Stimulated activated effector memory CD8-positive, alpha-beta T cell treated with anti-CD3 and anti-CD28 coated beads, Interleukin-12 subunit alpha, Interleukin-12 subunit beta, amount 100 ng/mL, for 72 hours (primary cell): Measurements from ENCODE around the gene PUS10.
"Not testable (repeated sequence)": the region's sequence is repeated elsewhere in the genome, so short reads cannot be mapped to it uniquely, and the experiment has no call there.

Source experiments
- ATAC-seq: fragments of 150-1000 bp; cut with Tn5 transposase; 2 replicates; pipeline ENCODE4 v1.10.0; 2021
- DNase-seq, 2 donors: peaks; one replicate each; pipeline ENCODE4 v3.0.0; 2021 to 2022; ENCODE audit warnings: low spot score in 2 of 2
- H3K27ac Mint-ChIP-seq: one replicate; pipeline ENCODE4 v1.8.0; 2022; ENCODE audit warnings: mild to moderate bottlenecking, mixed read lengths
- H3K36me3 Mint-ChIP-seq: one replicate; pipeline ENCODE4 v1.8.0; 2022; ENCODE audit warnings: mild to moderate bottlenecking, mixed read lengths
- H3K4me1 Mint-ChIP-seq: one replicate; pipeline ENCODE4 v1.8.0; 2022; ENCODE audit warnings: mixed read lengths
- H3K4me3 Mint-ChIP-seq: one replicate; pipeline ENCODE4 v1.8.0; 2022; ENCODE audit warnings: mild to moderate bottlenecking, mixed read lengths
- H3K9me3 Mint-ChIP-seq: one replicate; pipeline ENCODE4 v1.8.0; 2022; ENCODE audit warnings: mixed read lengths

Gene PUS10

GRCh38 chr2:61018318-61018755 lies 282 bp upstream of the PUS10 start:
- DNase-seq, result no peak
- Mint-ChIP-seq H3K4me3 (peak overlapping the region; percentile 93), H3K9me3 (no peaks in the 10 kb centered on the region), H3K27ac (peak overlapping the region; percentile 93), H3K36me3 (peaks cover 9% of the 10 kb centered on the region), H3K4me1 (peaks cover 22% of the 10 kb centered on the region)
- ATAC-seq, result no peak

- Mint-ChIP-seq H3K4me1 (peaks cover 16% of the 10 kb centered on the region), H3K27ac (peak overlapping the region; percentile 93), H3K36me3 (peaks cover 18% of the 10 kb centered on the region), H3K9me3 (no peaks in the 10 kb centered on the region), H3K4me3 (peak overlapping the region; percentile 93)
- ATAC-seq (peak; percentile 80), DNase-seq (peak; percentile 51 to 91)
Measured at GRCh38 chr2:61017003-61017555, 976 bp downstream of the PUS10 start.

GRCh38 chr2:61016392-61017002 lies 1.6 kb downstream of the PUS10 start:
- Mint-ChIP-seq H3K36me3 (peaks cover 18% of the 10 kb centered on the region), H3K9me3 (no peaks in the 10 kb centered on the region), H3K4me1 (peaks cover 10% of the 10 kb centered on the region), H3K27ac (peak overlapping the region; percentile 93), H3K4me3 (peak overlapping the region; percentile 93)
- ATAC-seq, result peak; percentile 72
- DNase-seq, result no peak

- no peaks in the 10 kb centered on the region for H3K9me3 Mint-ChIP-seq
- H3K36me3 Mint-ChIP-seq, result peaks cover 18% of the 10 kb centered on the region
- peak overlapping the region; percentile 93 for H3K27ac Mint-ChIP-seq
- peaks cover 10% of the 10 kb centered on the region for H3K4me1 Mint-ChIP-seq
- ATAC-seq (no peak), DNase-seq (no peak)
- H3K4me3 Mint-ChIP-seq, result peak overlapping the region; percentile 93
Measured at GRCh38 chr2:61015976-61016375, 2.1 kb downstream of the PUS10 start.

- Mint-ChIP-seq H3K27ac (no peak overlapping the region), H3K4me3 (peak overlapping the region; percentile 93), H3K4me1 (peaks cover 10% of the 10 kb centered on the region), H3K36me3 (peaks cover 12% of the 10 kb centered on the region), H3K9me3 (no peaks in the 10 kb centered on the region)
- no peak for DNase-seq
- no peak for ATAC-seq
Measured at GRCh38 chr2:61014763-61015162, 3.3 kb downstream of the PUS10 start.

- H3K27ac Mint-ChIP-seq, result peak overlapping the region; percentile 61
- no peak overlapping the region for H3K4me3 Mint-ChIP-seq
- DNase-seq, result no peak
- ATAC-seq, result no peak
- peaks cover 10% of the 10 kb centered on the region for H3K4me1 Mint-ChIP-seq
- H3K36me3 Mint-ChIP-seq, result peaks cover 9% of the 10 kb centered on the region
- no peaks in the 10 kb centered on the region for H3K9me3 Mint-ChIP-seq
Measured at GRCh38 chr2:61013382-61013781, 4.7 kb downstream of the PUS10 start.

- not testable (repeated sequence) for DNase-seq, H3K4me1 Mint-ChIP-seq, H3K27ac Mint-ChIP-seq, H3K4me3 Mint-ChIP-seq, ATAC-seq, H3K9me3 Mint-ChIP-seq
- peaks cover 16% of the 10 kb centered on the region for H3K36me3 Mint-ChIP-seq
Measured at GRCh38 chr2:61012303-61012702, 5.8 kb downstream of the PUS10 start.

GRCh38 chr2:61011678-61012077 lies 6.4 kb downstream of the PUS10 start:
- no peaks in the 10 kb centered on the region for H3K9me3 Mint-ChIP-seq
- ATAC-seq, result no peak
- DNase-seq, result no peak
- H3K4me3 Mint-ChIP-seq, result no peak overlapping the region
- no peak overlapping the region for H3K27ac Mint-ChIP-seq
- H3K4me1 Mint-ChIP-seq, result peaks cover 6% of the 10 kb centered on the region
- peaks cover 16% of the 10 kb centered on the region for H3K36me3 Mint-ChIP-seq

- H3K4me3 Mint-ChIP-seq, result no peak overlapping the region
- ATAC-seq (no peak), DNase-seq (no peak)
- peaks cover 16% of the 10 kb centered on the region for H3K36me3 Mint-ChIP-seq
- H3K9me3 Mint-ChIP-seq, result no peaks in the 10 kb centered on the region
- no peaks in the 10 kb centered on the region for H3K4me1 Mint-ChIP-seq
- H3K27ac Mint-ChIP-seq, result no peak overlapping the region
Measured at GRCh38 chr2:61009355-61009754, 8.7 kb downstream of the PUS10 start.

GRCh38 chr2:61006486-61007105 lies 11.5 kb downstream of the PUS10 start:
- DNase-seq (no peak), ATAC-seq (no peak)
- no peak overlapping the region for H3K27ac Mint-ChIP-seq
- no peaks in the 10 kb centered on the region for H3K4me1 Mint-ChIP-seq
- H3K36me3 Mint-ChIP-seq, result peaks cover 7% of the 10 kb centered on the region
- no peak overlapping the region for H3K4me3 Mint-ChIP-seq
- H3K9me3 Mint-ChIP-seq, result no peaks in the 10 kb centered on the region

- Mint-ChIP-seq H3K4me3 (no peak overlapping the region), H3K4me1 (no peaks in the 10 kb centered on the region), H3K9me3 (no peaks in the 10 kb centered on the region), H3K36me3 (peaks cover 7% of the 10 kb centered on the region), H3K27ac (no peak overlapping the region)
- ATAC-seq, result no peak
- no peak for DNase-seq
Measured at GRCh38 chr2:61005736-61006135, 12.3 kb downstream of the PUS10 start.

GRCh38 chr2:60998628-60999545 lies 19.2 kb downstream of the PUS10 start:
- Mint-ChIP-seq H3K9me3 (no peaks in the 10 kb centered on the region), H3K27ac (no peak overlapping the region), H3K4me1 (no peaks in the 10 kb centered on the region), H3K4me3 (no peak overlapping the region), H3K36me3 (no peaks in the 10 kb centered on the region)
- ATAC-seq, result no peak
- no peak for DNase-seq

- DNase-seq (no peak), ATAC-seq (no peak)
- H3K4me3 Mint-ChIP-seq, result no peak overlapping the region
- H3K4me1 Mint-ChIP-seq, result peaks cover 8% of the 10 kb centered on the region
- peaks cover 2% of the 10 kb centered on the region for H3K9me3 Mint-ChIP-seq
- H3K27ac Mint-ChIP-seq, result peak overlapping the region; percentile 34
- no peaks in the 10 kb centered on the region for H3K36me3 Mint-ChIP-seq
Measured at GRCh38 chr2:60994131-60994530, 23.9 kb downstream of the PUS10 start.

- peak overlapping the region; percentile 82 for H3K27ac Mint-ChIP-seq
- peaks cover 2% of the 10 kb centered on the region for H3K9me3 Mint-ChIP-seq
- peak overlapping the region; percentile 48 for H3K4me3 Mint-ChIP-seq
- peak; percentile 94 for ATAC-seq
- no peaks in the 10 kb centered on the region for H3K36me3 Mint-ChIP-seq
- DNase-seq, result no peak
- H3K4me1 Mint-ChIP-seq, result peaks cover 8% of the 10 kb centered on the region
Measured at GRCh38 chr2:60992985-60993392, 25.1 kb downstream of the PUS10 start.

- no peak overlapping the region for H3K4me3 Mint-ChIP-seq
- peaks cover 8% of the 10 kb centered on the region for H3K4me1 Mint-ChIP-seq
- no peaks in the 10 kb centered on the region for H3K36me3 Mint-ChIP-seq
- DNase-seq, result no peak
- ATAC-seq, result no peak
- peaks cover 2% of the 10 kb centered on the region for H3K9me3 Mint-ChIP-seq
- no peak overlapping the region for H3K27ac Mint-ChIP-seq
Measured at GRCh38 chr2:60991644-60992043, 26.4 kb downstream of the PUS10 start.
